Brain microvascular endothelial cell (primary cell): Measurements from ENCODE around the gene LYPD4.

Experiments used
- DNase-seq: peaks from one replicate; pipeline ENCODE4 v3.0.0-alpha.2; 2020
- H3K27ac ChIP-seq: fragments of 250-450 bp; sonication (Bioruptor Pico); 2 replicates; pipeline ENCODE4 v1.5.1; 2020; ENCODE audit warnings: mild to moderate bottlenecking, moderate library complexity
- H3K27me3 ChIP-seq: fragments of 250-450 bp; sonication (Bioruptor Pico); replicated peaks from 2 replicates; pipeline ENCODE4 v1.5.1; 2020; ENCODE audit warnings: mild to moderate bottlenecking
- H3K36me3 ChIP-seq: fragments of 250-450 bp; sonication (Bioruptor Pico); replicated peaks from 2 replicates; pipeline ENCODE4 v1.5.1; 2020; ENCODE audit warnings: mild to moderate bottlenecking
- H3K4me3 ChIP-seq: 2 replicates; pipeline ENCODE4 v1.5.1; 2011; ENCODE audit warnings: low read depth, mild to moderate bottlenecking, control low read depth, low read length, moderate library complexity
- CTCF ChIP-seq: IDR thresholded peaks from 2 replicates; pipeline ENCODE4 v1.5.1; 2011; ENCODE audit warnings: low read depth, mild to moderate bottlenecking, moderate library complexity, low read length, control low read depth, inconsistent platforms; ENCODE audit errors: missing control alignments
- in situ Hi-C: cut with HindIII; loops from 2 replicates; pipeline ENCODE4 v1.10.0; 2017; ENCODE audit warnings: low sequenced_read_pairs, low pct_ligation_motif_present

Gene LYPD4

GRCh38 chr19:41868989-41869300, 24.5 kb upstream of the LYPD4 start:
- Histone ChIP-seq H3K27ac (no peak overlapping the region), H3K36me3 (peaks cover 79% of the 10 kb centered on the region), H3K27me3 (no peaks in the 10 kb centered on the region), H3K4me3 (no peak overlapping the region)
- TF ChIP-seq CTCF, result no peak
- in situ Hi-C loops, result no loop called here
- no peak for DNase-seq

GRCh38 chr19:41868120-41868988, 23.9 kb upstream of the LYPD4 start:
- Histone ChIP-seq H3K27me3 (no peaks in the 10 kb centered on the region), H3K36me3 (peaks cover 83% of the 10 kb centered on the region), H3K27ac (no peak overlapping the region), H3K4me3 (no peak overlapping the region)
- DNase-seq, result no peak
- in situ Hi-C loops, result no loop called here
- no peak for TF ChIP-seq CTCF

- TF ChIP-seq CTCF, result no peak
- Histone ChIP-seq H3K4me3 (no peak overlapping the region), H3K36me3 (peaks cover 91% of the 10 kb centered on the region), H3K27ac (no peak overlapping the region), H3K27me3 (no peaks in the 10 kb centered on the region)
- in situ Hi-C loops, result no loop called here
- DNase-seq, result no peak
These were observed 21.8 kb upstream of the LYPD4 start for GRCh38 chr19:41866284-41866683.

GRCh38 chr19:41864374-41864773, 19.9 kb upstream of the LYPD4 start:
- in situ Hi-C loops, result no loop called here
- no peak overlapping the region for H3K4me3 ChIP-seq
- DNase-seq, result no peak
- H3K27ac ChIP-seq, result no peak overlapping the region
- no peaks in the 10 kb centered on the region for H3K27me3 ChIP-seq
- H3K36me3 ChIP-seq, result peaks cover 85% of the 10 kb centered on the region
- no peak for TF ChIP-seq CTCF

GRCh38 chr19:41863209-41863931, 18.9 kb upstream of the LYPD4 start:
- no peak overlapping the region for H3K27ac ChIP-seq
- peaks cover 75% of the 10 kb centered on the region for H3K36me3 ChIP-seq
- no peak overlapping the region for H3K4me3 ChIP-seq
- in situ Hi-C loops, result no loop called here
- TF ChIP-seq CTCF, result no peak
- DNase-seq, result no peak
- no peaks in the 10 kb centered on the region for H3K27me3 ChIP-seq
